ENCODE results near the gene ACSF3.

The ACSF3 gene

GRCh38 chr16:89147085-89147817, 53.6 kb downstream of the ACSF3 start:
- no peak for DNase-seq

- no peak for DNase-seq
Measured at GRCh38 chr16:89149386-89149785, 55.7 kb downstream of the ACSF3 start.

GRCh38 chr16:89150090-89150835, 56.6 kb downstream of the ACSF3 start:
- no peak for DNase-seq

GRCh38 chr16:89150981-89151380, 57.3 kb downstream of the ACSF3 start:
- DNase-seq: no peak

GRCh38 chr16:89152831-89153700, 59.4 kb downstream of the ACSF3 start:
- no peak for DNase-seq

GRCh38 chr16:89153848-89154271, 60.2 kb downstream of the ACSF3 start:
- no peak for DNase-seq

GRCh38 chr16:89154390-89155183, 60.9 kb downstream of the ACSF3 start:
- no peak for DNase-seq

- DNase-seq: no peak
Measured at GRCh38 chr16:89155184-89155679, 61.6 kb downstream of the ACSF3 start.

- DNase-seq: no peak
Measured at GRCh38 chr16:89155851-89156739, 62.4 kb downstream of the ACSF3 start.

- no peak for DNase-seq
Measured at GRCh38 chr16:89156740-89157645, 63.3 kb downstream of the ACSF3 start.

GRCh38 chr16:89157778-89158177, 64.1 kb downstream of the ACSF3 start:
- DNase-seq: no peak

GRCh38 chr16:89159066-89159849, 65.6 kb downstream of the ACSF3 start:
- DNase-seq: no peak

- no peak for DNase-seq
Measured at GRCh38 chr16:89159850-89160354, 66.2 kb downstream of the ACSF3 start.

GRCh38 chr16:89160977-89161701, 67.5 kb downstream of the ACSF3 start:
- no peak for DNase-seq

GRCh38 chr16:89161763-89162713, 68.4 kb downstream of the ACSF3 start:
- no peak for DNase-seq

GRCh38 chr16:89163297-89163696, 69.6 kb downstream of the ACSF3 start:
- DNase-seq: no peak

GRCh38 chr16:89164436-89164835, 70.8 kb downstream of the ACSF3 start:
- DNase-seq: no peak

Measured in CD4-positive, alpha-beta T cell treated with Interleukin-21 for 1 hour (primary cell).